NCI-H345 (cell line): ENCODE measurements around the gene MRFAP1.
"Not testable (repeated sequence)": the region's sequence is repeated elsewhere in the genome, so short reads cannot be mapped to it uniquely, and the experiment has no call there.

Experiments used
- DNase-seq: peaks from one replicate; lab custom pipeline; 2025; lab: John Stamatoyannopoulos, UW

MRFAP1 gene

DNA sequence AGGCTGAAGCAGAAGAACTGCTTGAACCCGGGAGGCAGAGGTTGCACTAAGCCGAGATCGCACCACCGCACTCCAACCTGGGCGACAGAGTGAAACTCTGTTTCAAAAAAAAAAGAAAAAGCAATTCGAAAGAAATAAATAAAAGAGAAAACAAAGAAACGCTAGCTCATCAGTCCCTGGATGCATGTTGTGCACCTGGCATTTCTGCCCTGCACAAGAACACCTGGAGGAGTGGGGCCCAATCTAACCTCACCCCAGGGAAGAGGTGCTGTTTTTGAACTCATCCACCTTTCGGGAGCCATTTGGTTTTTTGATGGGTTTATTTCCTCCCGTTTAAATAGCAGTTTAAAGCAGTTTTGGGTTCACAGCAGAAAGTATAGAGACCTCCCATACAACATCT is 5.7 kb upstream of the MRFAP1 start:
- DNase-seq, result no peak

DNA sequence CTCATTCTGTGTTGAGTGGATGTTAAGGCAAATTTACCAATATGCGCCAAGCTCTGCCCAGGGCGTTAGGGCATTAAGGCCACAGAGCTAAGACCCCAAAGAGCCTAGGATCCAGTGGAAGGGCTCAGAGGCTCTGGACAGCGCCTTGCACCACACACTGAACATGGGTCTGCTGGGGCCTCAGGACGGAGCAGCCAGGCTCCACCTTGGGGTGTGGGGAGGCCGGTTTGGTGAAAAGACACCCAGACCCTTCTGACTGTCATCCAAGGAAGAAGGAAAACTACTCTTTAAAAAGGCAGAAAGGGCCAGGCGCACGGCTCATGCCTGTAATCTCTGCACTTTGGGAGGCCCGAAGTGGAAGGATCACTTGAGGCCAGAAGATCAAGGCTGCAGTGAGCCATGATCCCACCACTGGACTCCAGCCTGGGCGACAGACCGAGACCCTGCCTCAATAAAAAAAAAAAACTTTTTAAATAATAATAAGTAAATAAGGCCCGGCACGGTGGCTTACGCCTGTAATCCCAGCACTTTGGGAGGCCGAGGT is 1.3 kb upstream of the MRFAP1 start:
- DNase-seq, result no peak

DNA sequence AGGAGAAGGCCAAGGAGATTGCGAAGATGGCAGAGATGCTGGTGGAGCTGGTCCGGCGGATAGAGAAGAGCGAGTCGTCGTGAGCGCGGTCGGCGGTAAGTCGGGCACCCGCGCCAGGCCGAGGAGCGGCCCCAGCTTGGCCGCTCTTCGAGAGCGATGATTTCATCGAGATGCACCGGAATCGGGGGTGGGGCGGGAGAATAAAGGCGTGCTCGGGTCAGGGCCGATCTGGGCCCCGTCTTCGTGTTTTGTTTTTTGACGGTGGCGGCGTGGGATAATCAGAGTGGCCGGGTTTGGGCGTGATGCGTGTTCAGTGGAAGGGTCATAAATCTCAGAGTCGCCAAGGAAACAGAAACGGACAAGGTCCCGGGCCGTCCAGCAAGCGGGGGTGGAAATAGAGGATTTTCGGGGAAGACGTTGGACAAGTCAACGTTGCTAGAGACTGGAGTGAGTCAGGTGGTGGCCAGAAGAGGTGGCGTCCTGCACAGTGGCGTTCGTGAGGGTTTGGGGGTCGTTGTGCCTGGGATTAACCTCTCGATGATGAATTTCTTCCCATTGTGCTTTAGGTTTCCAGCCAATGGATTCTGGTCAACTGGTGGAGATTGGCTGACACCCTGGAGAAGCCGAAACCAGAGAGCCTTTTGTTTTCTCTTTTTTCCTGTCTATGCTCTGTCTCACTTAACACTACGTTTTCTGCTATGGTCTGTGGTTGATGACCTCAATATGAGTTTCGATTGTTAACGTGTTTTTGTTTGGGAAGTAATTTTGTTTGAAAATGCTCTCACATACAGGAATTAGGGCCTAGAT is 882 bp downstream of the MRFAP1 start:
- DNase-seq, result no peak

DNA sequence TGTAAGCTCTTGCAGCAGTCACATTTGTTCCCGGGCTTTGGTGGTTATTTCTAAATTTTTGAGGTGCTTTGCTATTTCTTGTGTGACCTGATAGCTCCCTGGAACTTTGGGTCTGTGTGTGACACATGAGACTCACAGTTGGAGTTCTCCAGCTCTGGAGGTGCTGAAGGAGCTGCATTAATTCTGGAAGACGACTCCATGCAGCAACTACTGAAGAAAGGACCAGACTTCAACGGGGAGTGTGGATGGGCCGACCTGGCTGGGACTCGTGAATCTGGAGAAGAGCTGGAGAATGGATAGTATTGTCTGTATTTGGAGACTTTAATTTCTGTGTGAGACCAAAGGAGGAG is 1.5 kb downstream of the MRFAP1 start:
- DNase-seq, result no peak

DNA sequence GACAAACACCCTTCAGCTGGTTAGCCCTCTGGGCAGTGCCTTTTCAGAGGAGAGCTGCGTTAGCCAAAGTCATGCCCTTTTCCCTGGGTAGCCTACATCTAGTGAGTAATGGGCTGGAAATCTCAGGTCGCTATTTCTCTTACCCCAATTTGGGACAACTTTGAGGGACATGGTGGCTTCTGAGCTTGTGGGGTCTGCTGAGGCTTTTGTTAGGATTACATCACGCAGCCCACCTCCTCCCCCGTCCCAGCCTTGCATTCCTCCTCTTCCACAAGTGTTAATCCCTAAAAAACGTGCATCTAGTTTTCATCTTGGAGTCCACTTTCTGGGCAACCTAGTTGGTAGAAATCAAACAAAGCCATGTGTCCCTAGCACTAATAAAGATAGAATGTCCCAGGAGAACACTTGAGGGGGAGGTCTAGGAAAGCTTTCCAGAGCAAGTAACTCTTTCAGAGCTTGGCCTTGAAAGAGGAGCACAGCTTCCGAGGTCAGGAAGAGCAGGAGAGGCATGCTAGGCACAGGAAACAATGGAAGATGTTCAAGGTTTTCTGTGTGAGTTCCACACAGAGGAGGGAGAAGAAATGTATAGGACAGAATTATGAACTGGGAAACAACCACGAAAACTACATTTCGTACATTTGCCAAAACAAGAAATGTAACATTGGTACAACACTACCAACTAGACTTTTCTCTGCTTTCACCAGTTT is 2.8 kb downstream of the MRFAP1 start:
- no peak for DNase-seq

DNA sequence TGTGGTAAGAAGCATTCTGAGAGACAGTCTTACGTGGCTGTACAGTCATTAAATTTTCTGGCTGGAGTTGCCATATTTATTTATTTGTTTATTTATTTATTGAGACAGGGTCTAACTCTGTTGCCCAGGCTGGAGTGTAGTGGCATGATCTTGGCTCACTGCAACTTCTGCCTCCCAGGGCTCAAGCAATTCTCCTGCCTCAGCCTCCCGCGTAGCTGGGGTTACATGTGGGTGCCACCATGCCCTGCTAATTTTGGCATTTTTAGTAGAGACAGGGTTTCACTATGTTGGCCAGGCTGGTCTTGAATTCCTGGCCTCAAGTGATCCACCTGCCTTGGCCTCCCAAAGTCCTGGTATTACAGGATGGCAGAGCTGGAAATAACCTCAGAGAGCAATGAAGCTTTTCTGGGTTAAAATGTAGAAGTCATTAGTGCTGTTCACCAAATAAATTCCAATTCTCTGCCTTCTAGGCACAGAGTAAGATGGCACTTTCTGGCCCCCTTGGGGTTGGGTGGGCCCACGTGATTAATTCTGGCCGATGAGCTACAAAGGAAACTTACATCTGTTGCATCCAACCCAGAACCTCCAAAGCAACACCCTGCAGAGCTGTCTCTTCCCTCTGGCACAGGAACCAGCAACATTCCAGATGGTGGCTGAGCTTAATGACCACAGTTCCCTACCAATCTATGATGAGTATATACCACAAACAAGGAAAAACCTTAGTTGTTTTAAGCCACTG is 4.5 kb downstream of the MRFAP1 start:
- no peak for DNase-seq

DNA sequence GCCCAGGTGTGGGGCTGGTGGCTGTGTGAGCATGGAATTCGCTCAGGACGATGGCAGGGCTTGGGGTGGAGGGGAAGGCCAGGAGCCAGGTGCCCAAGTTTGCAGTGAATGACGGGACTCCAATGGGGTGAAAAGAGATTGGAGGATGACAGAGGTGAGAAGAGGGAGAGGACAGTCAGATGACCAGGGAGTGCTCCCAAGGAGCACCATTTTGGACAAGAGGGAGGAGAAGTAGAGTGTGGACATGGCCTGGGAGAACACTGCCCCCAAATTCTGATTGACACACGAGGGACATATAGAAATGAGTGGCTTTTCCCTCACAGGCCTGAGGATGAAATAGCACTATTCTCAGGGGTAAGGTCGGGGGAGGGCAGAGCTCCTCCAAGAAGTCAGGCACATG is 6.7 kb downstream of the MRFAP1 start:
- no peak for DNase-seq

DNA sequence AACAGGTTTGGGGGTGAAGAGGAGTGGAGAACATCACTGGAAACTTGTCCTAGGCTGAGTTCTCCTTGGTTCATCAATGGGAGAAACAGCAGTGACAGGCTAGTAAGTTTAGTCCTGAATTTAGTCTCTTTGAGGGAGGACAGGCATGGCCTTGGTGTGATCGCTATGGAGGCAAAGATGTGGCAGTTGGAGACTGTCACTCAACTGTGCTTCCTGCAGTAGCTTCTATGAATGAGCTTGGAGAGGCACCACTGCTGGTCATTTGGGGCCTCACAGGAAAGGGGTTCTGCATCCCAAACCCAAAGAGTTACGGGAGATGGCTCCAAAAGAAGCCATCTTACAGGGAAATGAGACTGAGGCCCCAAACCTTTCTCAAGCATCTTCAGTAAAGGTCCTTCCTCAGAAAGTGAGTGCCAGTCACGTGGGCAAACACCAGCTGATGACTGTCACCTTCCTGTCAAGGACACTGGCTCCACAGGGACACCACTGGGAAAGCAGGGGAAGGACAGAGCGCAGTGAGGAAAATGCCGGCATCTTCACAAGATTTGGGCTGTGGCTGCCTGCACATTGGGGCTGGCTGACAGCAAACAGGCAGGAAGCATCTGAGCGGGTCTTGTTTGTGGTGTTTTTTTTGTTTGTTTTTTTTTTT is 7.2 kb downstream of the MRFAP1 start:
- no peak for DNase-seq

DNA sequence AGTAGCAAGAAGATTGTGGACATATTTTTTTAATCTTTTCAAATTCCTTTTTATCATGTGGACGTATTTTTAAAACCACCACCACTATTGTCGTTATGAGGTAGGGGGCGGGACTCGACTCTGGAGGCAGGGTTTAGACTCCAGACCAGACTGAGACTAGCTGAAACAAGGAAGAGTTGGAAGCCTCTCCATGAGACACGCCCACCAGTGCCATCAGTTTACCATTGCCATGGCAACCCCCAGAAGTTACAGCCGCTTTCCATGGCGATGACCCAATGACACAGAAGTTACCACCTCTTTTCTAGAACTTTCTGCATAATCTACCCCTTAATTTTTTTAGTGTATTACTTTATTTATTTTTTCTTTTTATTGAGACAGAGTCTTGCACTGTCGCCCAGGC is 8.7 kb downstream of the MRFAP1 start:
- no peak for DNase-seq

DNA sequence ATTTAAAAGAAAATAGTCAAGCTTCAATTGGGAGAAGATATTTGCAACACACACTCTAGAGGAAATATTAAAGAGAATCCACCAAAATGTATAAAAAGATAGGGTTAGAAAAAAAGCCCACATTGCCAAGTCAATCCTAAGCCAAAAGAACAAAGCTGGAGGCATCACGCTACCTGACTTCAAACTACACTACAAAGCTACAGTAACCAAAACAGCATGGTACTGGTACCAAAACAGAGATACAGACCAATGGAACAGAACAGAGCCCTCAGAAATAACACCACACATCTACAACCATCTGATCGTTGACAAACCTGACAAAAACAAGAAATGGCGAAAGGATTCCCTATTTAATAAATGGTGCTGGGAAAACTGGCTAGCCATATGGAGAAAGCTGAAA is 13.7 kb downstream of the MRFAP1 start:
- DNase-seq, result not testable (repeated sequence)

DNA sequence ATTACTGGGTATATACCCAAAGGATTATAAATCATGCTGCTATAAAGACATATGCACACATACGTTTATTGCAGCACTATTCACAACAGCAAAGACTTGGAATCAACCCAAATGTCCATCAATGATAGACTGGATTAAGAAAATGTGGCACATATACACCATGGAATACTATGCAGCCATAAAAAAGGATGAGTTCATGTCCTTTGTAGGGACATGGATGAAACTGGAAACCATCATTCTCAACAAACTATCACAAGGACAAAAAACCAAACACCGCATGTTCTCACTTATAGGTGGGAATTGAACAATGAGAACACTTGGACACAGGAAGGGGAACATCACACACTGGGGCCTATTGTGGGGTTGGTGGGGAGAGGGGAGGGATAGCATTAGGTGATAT is 14.8 kb downstream of the MRFAP1 start:
- DNase-seq, result not testable (repeated sequence)

DNA sequence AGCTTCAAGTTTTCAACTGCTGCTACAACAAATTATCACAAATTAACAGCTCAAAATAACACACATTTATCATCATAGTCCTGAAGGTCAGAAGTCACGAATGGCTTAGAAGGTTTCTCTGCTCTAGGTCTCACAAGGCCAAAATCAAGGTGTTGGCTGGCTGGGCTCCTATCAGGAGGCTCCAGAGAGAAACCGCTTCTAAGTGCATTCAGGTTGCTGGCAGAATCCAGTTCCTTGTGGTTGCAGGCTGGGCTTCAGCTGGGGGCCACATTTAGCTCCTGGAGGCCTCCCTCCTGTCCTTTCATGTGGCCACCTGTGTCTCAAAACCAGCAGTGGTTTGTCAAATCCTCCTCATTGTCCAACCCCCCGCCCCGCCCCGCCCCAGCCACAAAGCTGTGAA is 15.4 kb downstream of the MRFAP1 start:
- no peak for DNase-seq

DNA sequence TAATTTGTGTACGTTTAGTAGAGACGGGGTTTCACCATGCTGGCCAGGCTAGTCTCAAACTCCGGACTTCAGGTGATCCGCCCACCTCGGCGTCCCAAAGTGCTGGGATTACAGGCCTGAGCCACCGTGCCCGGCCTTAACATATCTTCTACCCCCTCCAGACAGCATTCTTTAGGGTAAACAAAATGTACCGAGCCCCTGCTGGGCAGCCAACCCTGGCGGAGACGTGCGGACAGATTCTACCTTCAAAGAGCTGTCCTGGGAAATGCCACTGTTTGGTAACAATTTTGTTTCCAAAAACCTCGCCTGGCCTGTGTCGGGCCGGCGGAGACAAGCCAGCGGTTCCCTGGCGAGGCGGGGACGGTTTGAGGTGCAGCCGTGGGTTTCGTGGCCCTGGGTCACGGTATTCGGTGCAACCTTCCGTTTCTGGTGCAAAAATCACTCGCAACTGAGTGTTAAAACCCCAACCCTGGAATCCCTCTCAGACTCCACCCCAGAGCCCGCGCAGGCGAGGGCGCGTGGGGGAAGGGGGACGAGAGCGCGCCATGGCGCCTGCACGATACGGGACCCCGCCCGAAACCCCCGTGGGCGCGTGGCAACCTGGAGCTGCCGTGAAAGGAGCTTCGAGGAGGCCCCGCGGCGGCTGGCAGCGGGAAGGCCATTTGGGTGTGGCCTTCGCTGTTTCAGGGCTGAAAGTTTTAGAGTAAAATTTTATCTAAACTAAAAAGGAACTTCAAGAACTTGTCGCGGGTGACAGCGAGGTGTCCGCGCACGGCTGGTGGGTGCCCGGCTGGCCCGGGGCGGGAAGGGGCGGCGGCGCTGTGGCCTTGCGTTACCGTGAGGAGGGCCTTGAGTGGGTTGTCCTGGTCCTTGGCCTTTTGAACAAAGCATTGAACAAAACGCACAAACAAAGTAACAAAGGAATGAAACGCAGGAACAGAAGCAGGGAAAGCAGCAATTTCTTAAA is 17.0 kb downstream of the MRFAP1 start:
- DNase-seq, result no peak

DNA sequence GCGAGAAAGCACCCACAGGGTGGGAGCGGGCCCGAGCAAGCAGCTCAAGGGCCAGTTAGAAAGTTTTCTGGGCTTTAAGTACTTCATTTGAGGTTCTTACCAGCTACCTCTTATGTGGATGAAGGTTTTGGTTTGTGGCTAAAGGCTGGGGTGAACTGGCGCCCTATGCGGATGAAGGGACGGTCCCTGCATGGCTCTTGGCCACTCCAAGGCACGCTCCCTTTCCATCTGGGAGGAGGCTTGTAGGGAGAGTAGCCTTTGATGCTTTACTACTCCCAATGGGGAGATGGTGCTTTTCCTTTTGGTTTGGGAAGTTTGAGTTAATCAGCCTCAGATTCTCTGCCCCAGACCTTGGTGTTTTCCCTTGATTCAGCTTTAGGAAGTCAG is 17.7 kb downstream of the MRFAP1 start:
- DNase-seq, result no peak

DNA sequence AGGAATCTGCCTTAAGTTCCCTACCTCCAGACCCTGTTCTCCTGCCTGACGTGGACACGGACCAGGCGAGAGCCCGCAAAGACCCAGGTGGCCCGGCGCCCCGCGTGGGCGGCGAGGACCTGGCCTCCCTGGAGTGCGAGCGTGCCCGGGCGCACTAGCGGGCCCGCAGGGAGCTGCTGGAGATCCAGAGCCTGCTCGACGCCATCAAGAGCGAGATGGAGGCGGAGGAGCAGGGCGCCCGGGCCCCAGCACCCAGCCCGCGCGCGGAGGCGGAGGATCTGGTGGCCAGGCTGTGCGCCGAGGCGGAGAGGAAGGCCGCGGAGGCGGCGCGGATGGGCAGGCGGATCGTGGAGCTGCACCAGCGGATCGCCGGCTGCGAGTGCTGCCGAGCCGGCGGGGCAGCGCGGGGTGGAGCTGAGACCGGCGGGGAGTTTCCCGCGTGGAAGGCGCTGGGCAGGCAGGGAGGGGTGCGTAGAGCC is 18.2 kb downstream of the MRFAP1 start:
- no peak for DNase-seq

DNA sequence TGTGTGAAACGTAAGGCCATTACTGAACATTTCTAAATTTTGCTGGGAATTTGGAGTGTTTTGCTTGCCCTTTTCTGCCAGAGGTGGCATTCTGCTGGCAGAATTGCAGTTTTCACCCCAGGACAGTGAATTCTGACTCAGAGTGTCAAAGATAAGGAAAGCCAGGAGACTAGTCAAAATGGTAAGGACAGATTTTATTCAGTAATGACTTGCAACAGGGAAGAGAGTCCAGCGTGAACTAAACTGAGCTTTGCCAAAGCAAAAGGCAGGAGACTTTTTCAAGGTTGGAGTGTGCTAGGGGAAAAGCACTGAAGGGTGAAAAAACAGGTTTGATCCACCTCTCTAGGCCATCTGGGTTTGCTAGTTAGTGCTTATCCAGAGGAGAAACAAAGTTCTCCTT is 19.4 kb downstream of the MRFAP1 start:
- DNase-seq, result no peak

DNA sequence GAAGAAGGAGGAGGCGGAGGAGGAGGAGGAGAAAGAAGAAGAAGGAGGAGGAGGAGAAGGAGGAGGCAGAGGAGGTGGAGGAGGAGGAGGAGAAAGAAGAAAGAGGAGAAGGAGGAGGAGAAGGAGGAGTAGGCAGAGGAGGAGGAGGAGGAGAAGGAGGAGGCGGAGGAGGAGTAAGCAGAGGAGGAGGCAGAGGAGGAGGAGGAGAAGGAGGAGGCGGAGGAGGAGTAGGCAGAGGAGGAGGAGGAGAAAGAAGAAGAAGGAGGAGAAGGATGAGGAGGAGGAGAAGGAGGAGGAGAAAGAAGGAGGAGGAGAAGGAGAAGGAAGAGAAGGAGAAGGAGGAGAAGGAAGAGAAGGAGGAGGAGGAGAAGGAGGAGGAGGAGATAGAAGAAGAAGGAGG is 19.9 kb downstream of the MRFAP1 start:
- DNase-seq, result no peak

DNA sequence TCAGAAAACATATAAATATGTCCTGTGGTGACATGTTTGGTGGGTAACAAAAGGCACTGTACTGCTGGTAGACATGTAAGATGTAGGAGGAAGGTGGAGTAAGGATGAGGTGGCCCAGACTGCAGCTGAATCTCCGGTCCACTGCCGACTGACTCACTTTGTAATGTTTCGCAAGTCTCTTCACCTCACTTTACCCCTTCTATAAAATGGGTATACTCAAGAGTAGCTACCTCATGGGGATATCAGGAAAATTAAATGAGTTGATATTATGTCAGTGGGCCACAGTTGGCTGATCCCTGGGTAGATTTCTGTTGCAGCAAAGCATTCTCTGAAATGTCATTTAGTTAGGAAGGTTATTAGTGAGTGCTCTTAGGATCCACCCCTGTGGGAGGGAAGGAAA is 22.1 kb downstream of the MRFAP1 start:
- no peak for DNase-seq

DNA sequence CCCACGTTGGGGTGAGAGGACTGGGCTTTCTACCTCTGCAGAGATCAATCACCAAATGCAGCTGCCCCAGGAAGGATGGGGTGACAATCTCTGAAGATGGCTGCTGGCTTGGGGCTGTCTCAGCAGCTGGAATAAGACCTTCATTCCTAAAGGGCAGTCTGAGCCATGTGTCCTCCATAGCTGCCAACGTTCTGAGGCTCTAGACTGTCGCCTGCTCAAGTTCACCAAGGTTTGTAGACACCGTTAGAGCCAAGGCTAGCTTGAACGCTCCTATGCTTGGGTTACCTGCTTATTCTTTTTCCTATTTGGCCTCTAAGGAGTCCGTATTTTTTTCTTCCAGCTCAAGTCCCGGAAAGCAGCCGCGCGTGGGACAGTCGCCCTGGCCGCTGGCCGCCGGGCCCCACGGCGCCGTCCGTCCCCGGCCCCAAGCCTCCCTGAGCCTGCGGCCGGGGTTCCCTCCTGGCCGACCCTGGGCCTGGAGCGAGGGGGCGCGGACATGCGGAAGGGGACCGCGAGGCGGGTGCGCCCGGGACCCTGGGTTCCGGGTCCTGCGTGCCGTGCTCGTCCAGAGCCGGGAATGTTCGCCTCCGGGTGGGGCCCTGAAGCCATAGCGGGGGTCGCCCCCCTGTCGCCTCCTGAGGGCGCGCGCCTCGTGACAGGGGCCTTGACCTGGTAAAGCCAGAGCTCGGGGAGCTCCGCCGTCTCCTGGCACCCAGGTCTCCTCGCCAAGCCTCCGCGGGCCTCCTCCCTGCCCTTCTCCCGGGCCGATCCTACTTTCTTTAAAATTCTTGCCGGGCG is 23.3 kb downstream of the MRFAP1 start:
- DNase-seq, result no peak

DNA sequence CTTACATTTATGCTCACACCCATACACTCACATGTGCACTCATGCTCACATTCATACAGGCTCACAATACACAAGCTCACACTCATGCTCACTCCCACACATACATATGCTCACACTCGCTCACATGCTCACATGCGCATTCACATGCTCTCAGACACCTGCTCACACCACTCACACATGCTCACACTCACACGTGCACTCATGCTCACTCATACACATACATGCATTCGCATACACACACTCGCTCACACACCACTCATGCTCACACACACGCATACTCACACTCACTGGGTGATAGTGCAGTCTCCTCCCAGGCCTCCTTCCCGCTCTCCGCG is 24.8 kb downstream of the MRFAP1 start:
- DNase-seq, result no peak
